Cerebellar nuclear complex (tissue), 1 donor: Measurements from ENCODE around the gene CPLANE1.
"Not testable (repeated sequence)": the region's sequence is repeated elsewhere in the genome, so short reads cannot be mapped to it uniquely, and the experiment has no call there.

ENCODE experiments used
- DNase-seq, 2 experiments: peaks; one replicate each; lab custom pipeline; 2025; lab: John Stamatoyannopoulos, UW

CPLANE1 gene

DNA sequence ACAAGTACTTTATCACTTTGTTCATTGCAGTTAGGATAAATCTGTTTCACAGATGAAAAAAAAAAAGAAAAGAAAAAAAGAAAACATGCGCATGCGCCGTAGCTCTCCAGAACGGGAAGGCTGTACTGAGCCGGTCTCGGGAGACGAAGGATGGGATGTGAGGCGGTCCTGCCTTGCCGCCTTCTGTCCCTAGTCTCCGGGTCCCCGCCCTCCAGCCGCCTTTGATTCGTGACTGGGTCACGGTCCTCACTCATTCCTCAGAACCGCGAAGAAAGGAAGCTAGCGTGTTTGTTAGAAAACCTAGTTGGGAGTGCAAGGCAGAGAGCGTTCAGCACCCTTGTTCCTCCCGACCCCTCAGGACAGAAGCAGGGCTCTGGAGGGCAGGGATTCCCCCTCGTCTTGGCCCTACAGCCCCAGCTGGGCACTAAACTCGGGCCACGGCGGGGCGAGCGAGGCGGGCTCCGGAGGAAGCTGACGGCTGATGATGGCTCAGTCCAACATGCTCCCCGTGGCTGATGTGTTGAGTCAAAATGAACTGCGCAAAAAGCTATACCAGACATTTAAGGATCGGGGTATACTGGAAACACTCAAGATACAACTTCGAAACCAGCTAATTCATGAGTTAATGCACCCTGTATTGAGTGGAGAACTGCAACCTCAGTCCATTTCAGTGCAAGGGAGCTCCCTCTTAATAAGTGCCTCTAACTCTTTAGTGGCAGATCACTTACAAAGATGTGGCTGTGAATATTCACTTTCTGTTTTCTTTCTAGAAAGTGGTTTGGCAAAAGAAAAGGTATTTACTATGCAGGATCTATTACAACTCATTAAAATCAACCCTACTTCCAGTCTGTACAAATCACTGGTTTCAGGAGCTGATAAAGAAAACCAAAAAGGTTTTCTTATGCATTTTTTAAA lies 40.0 kb downstream of the CPLANE1 start:
- no peak for DNase-seq

DNA sequence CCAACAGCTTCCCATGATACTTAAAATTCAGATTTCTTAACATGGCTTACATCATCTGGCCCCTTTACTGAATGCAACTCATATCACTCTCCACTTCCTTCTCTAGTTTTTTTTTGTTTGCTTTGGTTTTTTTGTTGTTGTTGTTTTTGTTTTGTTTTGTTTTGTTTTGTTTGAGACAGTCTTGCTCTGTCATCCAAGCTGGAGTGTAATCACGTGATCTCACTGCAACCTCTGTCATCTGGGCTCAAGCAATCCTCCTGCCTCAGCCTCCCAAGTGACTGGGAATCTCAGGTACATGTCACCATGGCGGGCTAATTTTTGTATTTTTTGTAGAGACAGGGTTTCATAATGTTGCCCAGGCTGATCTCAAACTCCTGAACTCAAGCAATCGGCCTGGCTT lies 41.4 kb downstream of the CPLANE1 start:
- no peak for DNase-seq

DNA sequence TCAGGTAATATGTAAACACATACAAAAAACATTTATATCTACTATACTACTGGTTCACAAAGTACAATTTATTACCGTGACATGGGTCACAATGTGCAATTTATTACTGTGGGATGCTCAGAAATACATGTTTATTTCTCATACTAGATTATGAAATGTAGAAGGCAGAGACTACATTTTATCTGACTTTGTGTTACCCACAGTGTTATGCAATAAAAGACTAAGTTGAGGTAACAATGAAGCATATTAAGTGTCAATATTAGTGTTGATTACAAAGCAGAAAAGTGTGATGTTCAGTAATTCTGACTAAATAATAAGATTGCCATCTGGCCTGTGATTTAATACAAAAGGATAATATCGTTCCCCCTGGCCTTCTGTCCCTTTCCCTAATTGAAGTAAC lies 42.4 kb downstream of the CPLANE1 start:
- no peak for DNase-seq

DNA sequence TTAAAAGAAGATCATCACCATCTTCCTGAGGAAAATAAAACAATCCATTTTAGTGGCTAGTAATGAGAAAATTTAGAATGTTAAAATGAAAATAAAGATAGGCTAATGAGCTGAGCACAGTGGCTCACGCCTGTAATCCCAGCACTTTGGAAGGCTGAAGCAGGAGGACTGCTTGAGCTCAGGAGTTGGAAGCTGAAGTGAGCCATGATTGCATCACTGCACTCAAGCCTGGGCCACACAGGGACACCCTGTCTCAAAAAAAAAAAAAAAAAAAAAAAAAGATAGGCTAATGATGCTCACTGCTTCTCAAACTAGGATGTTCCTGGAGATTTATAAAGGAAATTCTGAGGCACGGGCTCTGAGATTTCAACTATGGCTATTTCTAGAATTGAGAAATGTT lies 50.3 kb downstream of the CPLANE1 start:
- DNase-seq = no peak

DNA sequence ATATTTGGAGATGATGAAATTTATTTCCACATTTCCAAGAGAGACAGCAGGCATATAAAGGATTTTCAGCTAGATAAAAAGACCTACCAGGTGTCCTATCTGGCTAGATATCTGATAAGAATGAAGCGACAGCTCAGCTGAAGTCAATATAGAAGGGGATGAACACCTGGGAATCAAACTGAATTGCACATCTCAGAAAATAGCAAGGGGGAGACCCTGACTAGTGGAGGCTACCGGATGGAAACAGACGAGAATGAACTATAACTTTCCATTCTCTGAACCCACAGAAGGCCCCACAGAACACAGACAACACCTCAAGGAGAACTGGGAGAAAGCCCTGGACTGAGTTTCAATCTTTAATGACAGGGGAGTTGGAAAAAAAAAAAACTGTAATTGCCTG lies 51.1 kb downstream of the CPLANE1 start:
- DNase-seq = no peak

DNA sequence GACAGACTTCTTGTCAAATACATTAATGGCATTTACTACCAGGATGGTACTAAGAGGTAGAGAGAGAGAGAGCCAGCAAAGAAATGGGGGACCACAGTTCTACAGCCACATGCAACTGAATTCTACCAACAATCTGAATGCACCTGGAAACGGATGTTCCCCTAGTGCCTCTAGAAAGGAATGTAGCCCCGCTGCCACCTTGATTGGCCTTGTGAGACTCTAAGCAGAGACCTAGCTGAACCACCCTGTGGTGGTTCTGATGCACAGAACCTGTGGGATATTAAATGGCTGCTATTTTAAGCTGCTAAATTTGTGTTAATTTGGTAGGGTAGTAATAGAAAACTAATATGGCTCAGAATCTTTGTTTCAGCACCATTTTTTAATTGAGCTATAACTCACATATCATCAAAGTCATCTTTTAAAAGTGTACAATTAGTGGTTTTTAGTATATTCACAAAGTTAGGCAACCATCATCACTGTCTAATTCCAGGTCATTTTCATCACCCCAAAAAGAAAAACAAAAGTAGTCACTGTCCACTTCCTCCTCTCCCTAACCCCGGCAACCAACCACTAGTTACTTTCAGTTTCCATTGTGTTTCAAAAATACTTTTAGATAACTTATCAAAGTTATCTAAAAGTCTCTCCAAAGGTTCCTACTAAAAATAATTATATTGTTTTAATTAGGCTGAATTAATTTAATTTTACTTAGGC lies 51.7 kb downstream of the CPLANE1 start:
- no peak for DNase-seq

DNA sequence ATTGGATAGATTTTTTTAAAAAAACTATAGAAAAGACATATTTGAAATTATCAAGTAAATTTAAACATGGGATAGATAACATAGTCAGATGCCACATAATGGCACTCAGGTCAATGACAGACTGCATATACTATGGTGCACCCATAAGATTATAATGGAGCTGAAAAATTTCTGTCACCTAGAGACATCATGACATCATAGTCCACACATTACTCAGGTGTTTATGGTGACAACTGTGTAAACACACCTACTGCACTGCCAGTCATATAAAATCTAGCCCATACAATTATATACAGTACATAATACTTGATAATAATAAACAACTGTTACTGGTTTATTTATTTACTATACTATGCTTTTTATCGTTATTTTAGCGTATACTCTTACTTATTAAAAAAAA lies 58.6 kb downstream of the CPLANE1 start:
- DNase-seq = no peak

DNA sequence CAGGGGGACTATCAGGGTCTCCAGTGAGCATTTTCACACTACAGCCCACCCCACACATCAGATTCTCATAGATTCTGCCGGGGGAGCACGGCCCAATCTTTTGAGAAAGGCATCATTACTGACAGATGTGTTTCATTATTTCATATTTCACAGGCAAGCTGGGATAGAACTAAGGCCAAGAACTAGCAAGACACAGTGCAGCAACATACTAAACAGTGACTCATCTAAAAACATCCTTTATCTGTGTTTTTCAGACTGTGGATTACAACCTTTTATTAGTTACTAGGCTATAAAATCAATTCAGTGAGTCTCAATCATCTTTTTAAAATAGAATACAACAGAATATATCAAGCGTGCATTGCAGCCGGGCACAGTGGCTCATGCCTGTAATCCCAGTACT lies 59.8 kb downstream of the CPLANE1 start:
- no peak for DNase-seq

DNA sequence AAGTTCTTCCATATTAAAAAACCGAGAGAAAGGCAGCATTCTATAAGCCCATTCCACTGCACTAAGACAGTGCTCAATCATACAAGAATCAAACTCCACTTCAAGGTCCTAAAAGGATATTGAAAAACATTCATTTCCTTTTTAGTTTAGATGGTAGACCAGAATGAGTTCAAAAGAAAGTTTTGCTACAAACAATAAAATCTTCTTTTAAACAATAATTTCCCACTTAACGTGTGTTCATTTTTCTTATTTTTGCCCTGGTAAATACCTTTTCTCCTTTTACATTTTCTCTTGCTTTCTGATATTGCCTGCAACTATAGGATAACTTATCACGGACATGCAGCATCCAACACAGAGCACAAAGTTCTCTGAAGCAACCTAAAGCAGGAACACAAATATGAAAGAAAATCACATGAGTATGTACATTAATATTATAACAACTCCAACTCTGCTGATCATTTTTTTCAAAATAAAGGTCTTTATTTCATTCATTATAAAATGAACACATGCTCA lies 61.7 kb downstream of the CPLANE1 start:
- no peak for DNase-seq

DNA sequence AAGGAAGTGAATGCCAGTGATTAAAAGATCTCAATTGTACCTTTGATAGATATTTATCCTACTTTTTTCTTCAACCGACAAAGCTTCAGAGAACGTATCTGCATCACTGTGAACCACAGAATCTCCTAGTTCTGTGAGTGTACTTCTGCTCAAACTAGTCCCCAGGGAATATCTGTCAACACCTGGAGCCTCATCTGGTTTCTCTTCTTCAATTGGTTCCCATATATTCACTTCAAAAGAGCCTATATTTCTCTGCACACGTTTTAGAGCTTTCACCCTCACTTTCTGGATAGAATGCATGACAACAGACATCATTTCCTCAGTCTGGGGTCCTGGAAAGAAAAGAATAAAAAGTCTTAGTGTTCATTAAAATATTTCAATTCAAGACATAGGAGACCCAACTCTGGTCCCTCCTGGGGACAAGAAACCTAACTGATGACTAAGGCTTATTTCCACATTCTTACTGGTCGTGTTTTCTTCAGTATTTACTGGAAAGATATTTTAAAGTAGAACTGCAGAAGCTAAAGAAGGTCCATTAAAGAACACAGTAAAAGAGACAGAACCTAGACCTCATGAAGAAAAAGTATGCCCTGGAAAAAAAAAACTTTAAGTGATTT lies 64.3 kb downstream of the CPLANE1 start:
- DNase-seq = no peak

DNA sequence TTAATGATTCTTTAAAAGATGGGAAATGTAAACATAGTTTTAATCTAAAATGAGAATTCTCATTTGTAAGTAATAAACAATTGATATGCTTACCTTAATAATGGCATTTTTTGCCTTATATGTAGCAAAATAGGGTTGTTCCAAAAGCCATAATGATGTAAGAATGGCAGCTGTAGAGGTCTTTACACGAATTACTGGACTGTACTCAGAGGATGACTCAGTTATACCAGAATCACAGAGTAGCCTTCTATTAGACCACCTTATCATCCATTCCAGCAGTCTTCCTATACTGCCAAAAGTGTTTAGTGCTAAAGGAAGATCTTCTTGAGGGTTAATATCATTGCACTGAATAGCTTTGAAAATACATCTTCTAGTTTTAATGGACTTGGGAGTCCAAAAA lies 66.5 kb downstream of the CPLANE1 start:
- DNase-seq = no peak

DNA sequence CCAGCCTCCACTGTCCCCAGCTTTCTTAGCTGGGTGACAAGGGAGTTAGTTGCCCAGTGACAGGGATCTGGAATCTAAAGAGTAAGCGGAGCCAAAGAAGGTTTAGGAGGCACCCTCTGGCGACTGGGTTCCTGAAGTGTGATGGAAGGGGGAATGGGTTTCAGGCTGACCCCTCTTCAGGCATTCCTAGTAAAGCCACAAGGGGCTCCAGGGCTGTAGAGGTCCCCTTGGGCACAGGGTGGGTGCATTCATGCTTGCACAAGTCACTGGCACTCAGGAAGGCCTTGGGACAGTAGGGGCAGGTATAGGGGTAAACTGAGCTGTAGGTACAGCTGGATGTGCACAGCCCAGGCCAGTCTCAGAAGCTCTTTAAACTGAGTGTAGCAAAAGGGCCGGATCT lies 74.2 kb downstream of the CPLANE1 start:
- DNase-seq = no peak

DNA sequence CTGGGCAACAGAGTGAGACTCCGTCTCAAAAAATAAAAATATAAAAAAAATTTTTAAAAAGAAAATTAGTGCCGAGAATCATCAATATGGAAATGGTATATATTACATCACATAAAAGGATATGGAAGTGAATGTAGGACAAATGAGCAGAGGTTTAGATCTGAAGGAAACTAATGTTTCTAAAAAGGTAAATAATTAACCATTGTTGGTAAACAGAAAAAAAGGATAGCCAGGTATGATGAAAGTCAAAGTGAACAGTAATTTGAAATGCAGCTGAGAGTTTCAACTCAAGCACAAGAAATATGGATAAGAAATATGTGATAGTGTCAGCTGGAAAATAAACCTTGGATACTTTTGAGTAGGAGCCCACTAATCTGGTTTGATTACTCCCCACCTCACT lies 76.2 kb downstream of the CPLANE1 start:
- DNase-seq = no peak

DNA sequence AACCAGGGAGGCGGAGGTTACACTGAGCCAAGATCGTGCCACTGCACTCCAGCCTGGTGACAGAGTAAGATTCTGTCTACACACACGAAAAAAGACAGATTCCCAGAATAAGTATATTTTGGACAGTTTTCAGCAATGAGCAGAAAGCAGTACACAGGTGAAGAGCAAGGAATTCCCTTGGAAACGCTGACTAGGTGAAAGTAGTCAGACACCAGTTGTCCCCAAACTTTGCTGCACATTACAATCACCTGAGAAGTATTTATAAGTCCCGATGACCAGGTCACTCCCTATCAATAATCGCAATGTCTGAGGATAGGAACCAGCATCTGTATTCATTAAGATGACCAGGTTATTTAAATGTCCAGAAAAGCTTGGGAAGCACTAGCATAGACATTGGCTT lies 78.3 kb downstream of the CPLANE1 start:
- DNase-seq = no peak

DNA sequence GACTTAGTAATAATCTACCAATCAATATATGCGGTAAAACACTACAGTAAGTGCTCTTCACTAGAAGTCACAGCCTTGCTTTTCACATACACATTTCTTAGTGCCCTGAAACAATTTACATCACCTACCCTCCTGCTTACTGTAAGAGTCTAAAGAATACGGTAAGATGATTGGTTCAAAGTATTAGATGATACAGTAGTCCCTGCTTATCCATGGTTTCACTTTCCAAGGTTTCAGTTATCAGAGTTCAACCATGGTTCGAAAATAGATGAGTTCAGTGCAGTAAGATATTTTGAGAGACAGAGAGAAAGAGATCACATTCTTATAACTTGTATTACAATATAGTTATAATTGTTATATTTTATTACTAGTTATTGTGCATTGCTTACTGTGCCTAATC lies 83.0 kb downstream of the CPLANE1 start:
- DNase-seq = no peak

DNA sequence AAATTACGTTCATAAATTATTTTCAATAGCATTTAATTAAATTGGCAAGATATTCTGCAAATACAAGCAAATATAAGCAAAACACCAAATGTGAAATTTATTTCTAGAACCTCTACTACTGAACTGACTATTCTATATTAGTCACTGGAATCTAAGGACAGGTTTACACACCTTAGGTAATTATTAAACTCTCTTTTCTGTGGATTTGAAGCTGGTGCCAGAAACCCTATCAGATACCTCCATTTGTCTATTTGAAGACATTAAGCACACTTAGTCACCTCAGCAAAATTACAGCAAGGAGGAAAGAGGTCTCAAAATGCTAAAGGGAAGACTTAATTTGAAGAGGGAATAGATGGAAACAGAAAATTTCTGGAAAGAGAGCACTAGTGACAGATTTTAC lies 83.4 kb downstream of the CPLANE1 start:
- DNase-seq = no peak

DNA sequence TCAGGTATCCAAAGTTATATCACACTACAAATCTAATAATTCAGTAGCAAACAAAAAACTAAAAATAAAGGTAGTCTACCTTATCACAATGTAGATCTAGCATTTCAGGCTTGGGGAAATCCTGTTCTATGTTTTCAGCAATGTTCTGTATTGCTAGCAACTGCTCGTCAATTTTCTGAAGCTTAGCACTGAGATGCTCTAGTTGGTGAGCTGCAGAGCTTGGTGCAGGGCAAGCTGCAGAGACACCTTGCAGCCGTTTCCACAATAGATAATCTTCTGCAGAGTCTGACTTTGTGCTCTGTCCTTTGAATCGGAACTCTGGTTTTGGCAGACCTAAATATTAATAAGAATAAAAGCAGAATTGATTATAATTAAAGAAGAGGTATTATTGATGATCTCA lies 95.5 kb downstream of the CPLANE1 start:
- DNase-seq = no peak

DNA sequence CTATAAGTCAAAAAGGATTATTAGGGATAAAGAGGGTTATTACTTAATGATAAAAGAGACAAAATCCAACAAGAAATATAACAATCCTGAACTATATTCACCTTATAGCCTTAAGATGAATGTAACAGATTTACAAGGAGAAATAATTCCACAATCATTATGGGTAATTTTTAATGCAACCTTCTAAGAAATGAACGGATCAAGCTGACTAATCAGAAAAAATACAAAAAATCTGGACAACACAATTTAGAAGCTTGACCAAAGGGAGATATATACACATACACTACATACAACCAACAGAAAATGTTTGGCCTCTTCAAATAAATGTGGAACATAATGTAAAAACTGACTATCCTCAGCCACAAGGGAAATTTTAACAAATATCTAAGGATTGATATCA lies 102.3 kb downstream of the CPLANE1 start:
- DNase-seq = no peak

DNA sequence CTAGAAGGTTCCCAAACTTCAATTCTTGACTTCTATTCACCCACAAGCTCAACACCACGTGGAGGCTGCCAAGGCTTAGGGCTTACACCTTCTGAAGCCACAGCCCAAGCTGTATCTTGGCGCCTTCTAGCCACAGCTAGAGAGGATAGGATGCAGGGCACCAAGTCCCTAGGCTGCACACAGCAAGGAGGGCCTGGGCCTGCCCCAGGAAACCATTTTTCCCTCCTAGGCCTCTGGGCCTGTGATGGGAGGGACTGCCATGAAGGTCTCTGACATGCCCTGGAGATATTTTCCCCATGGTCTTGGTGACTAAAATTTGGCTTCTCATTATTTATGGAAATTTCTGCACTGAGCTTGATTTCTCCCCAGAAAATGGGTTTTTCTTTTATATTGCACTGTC lies 112.5 kb downstream of the CPLANE1 start:
- no peak for DNase-seq

DNA sequence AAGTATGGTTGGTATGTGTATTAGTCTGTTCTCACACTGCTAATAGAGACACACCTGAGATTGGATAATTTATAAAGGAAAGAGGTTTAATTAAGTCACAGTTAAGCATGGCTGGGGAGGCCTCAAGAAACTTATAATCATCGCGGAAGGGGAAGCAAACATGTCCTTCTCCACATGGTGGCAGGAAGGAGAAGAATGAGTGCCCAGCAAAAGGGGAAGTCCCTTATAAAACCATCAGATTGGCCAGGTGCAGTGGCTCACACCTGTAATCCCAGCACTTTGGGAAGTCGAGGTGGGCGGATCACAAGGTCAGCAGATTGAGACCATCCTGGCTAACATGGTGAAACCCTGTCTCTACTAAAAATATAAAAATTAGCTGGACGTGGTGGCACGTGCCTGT lies 113.9 kb downstream of the CPLANE1 start:
- DNase-seq = not testable (repeated sequence)

DNA sequence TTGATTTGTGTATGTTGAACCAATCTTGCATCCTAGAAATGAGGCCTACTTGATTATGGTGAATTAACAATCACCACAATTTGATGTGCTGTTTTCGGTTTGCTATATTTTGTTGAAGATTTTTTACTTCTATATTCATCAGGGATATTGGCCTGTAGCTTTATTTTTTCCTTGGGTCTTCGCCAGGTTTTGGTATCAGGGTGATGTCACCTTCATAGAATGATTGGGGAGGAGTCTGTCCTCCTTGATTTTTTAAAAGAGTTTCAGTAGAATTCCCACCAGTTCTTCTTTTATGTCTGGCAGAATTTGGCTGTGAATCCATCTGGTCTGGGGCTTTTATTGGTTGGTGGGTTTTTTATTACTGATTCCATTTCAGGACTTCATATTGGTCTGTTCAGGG lies 115.2 kb downstream of the CPLANE1 start:
- DNase-seq = no peak

DNA sequence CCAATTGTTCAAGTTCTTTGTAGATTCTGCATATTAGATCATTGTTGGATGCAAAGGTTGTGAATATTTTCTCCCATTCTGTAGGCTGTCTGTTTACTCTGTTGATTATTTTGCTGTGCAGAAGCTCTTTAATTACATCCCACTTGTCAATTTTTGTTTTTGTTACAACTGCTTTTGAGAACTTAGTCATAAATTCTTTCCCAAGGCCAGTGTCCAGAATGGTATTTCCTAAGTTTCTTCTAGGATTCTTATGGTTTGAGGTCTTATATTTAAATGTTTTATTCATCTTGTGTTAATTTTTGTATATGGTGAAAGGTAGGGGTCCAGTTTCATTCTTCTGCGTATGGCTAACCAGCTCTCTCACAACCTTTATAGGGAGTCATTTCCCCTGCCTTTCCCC lies 116.5 kb downstream of the CPLANE1 start:
- no peak for DNase-seq

DNA sequence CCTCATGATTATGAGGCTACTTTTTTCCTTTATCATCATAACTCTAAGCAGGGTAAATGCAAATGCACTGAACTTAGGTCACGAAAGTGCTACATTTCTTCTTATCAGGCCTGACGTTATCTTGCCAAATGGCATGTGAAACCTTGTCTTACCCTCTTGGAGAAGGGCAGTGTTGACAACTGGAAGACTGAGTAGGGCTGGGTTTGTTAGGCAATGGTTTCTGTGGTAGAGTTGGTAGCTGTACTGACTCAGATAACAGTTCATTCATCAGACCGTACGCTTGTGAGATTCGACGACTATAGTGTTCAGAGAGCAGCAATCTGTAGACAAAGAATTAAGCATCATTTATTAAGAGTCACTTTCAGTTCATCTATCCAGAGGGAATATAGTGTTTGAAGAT lies 127.7 kb downstream of the CPLANE1 start:
- DNase-seq = no peak
